Measurements from ENCODE around the gene SMU1. TPM values are rescaled to one million over a fixed set of nuclear protein-coding genes. Genes with fewer than 3 reads are reported as not detected.

The SMU1 gene
- total RNA-seq, 1 experiment from 2014 or later, result 14.5 TPM

- Histone ChIP-seq H3K4me2 (no peak overlapping the region), H2AFZ (no peak overlapping the region), H3K9me3 (ENCODE audit: insufficient read depth, low read depth) (no peaks in the 10 kb centered on the region), H3K9me2 (ENCODE audit: insufficient read depth) (no peaks in the 10 kb centered on the region), H3F3A (ENCODE audit: insufficient read depth, low read depth) (peaks cover 34% of the 10 kb centered on the region; the same call in 1 of the 2 replicates), H3K36me3 (ENCODE audit: low read depth) (peaks cover 29% of the 10 kb centered on the region), H3K27me3 (ENCODE audit: insufficient read depth, low read depth) (no peaks in the 10 kb centered on the region), H3K4me1 (replicated peaks; ENCODE audit: insufficient read depth) (peaks cover 25% of the 10 kb centered on the region), H3K27ac (no peak overlapping the region), H3K4me3 (no peak overlapping the region), H4K20me1 (ENCODE audit: insufficient read depth) (peaks cover 45% of the 10 kb centered on the region), H3K79me2 (ENCODE audit: low read depth) (peaks cover 58% of the 10 kb centered on the region)
- no TSS peak for BruUV-seq (replicated peaks)
- intact Hi-C loops (cut with micrococcal nuclease; ENCODE audit: unreplicated experiment), result no loop called here
- DNase-seq, result no peak
- ChIA-PET POLR2A (ENCODE audit: unreplicated experiment) (no interaction called here), CTCF (no interaction called here)
- TF ChIP-seq CTCF (conservative IDR thresholded peaks at IDR 0.05), result no peak
- TF ChIP-seq EZH2 (IDR thresholded peaks at IDR 0.05; ENCODE audit: low read depth), result no peak
Measured at GRCh38 chr9:33032865-33033264, 43.6 kb downstream of the SMU1 start.

- POLR2A ChIA-PET (ENCODE audit: unreplicated experiment), result no interaction called here
- Histone ChIP-seq H3K9me2 (ENCODE audit: insufficient read depth) (no peaks in the 10 kb centered on the region), H3K36me3 (ENCODE audit: low read depth) (peaks cover 31% of the 10 kb centered on the region), H3K4me2 (no peak overlapping the region), H2AFZ (no peak overlapping the region), H3K27ac (no peak overlapping the region), H3K4me1 (replicated peaks; ENCODE audit: insufficient read depth) (peaks cover 28% of the 10 kb centered on the region), H3K79me2 (ENCODE audit: low read depth) (peaks cover 64% of the 10 kb centered on the region), H3F3A (ENCODE audit: insufficient read depth, low read depth) (peaks cover 33% of the 10 kb centered on the region; the same call in 1 of the 2 replicates), H3K9me3 (ENCODE audit: insufficient read depth, low read depth) (no peaks in the 10 kb centered on the region), H3K27me3 (ENCODE audit: insufficient read depth, low read depth) (no peaks in the 10 kb centered on the region), H4K20me1 (ENCODE audit: insufficient read depth) (peaks cover 48% of the 10 kb centered on the region), H3K4me3 (no peak overlapping the region)
- CTCF ChIA-PET, result no interaction called here
- no peak for DNase-seq
- TF ChIP-seq EZH2 (IDR thresholded peaks at IDR 0.05; ENCODE audit: low read depth), result no peak
- TF ChIP-seq CTCF (conservative IDR thresholded peaks at IDR 0.05), result no peak
- no TSS peak for BruUV-seq (replicated peaks)
- intact Hi-C loops (cut with micrococcal nuclease; ENCODE audit: unreplicated experiment), result no loop called here
Measured at GRCh38 chr9:33032292-33032691, 44.2 kb downstream of the SMU1 start.

DNA sequence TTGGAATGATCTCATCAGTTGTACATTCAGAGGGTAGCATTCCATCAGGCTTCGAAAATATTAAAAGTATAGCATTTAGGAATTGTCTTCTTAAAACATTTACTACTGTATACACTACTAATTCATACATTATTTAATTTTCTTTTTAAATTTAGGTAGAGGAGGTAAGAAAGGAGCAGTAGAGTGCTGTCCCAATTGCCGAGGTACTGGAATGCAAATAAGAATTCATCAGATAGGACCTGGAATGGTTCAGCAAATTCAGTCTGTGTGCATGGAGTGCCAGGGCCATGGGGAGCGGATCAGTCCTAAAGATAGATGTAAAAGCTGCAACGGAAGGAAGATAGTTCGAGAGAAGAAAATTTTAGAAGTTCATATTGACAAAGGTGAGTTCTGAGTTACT lies 46.2 kb downstream of the SMU1 start:
- intact Hi-C loops (cut with micrococcal nuclease; ENCODE audit: unreplicated experiment), result no loop called here
- no peak overlapping the region for H3K27ac ChIP-seq
- H3K36me3 ChIP-seq (ENCODE audit: low read depth), result peaks cover 28% of the 10 kb centered on the region
- no peak for DNase-seq
- H3K4me2 ChIP-seq, result no peak overlapping the region
- CTCF ChIA-PET, result no interaction called here
- POLR2A ChIA-PET (ENCODE audit: unreplicated experiment), result no interaction called here
- TF ChIP-seq CTCF (conservative IDR thresholded peaks at IDR 0.05) (no peak), EZH2 (IDR thresholded peaks at IDR 0.05; ENCODE audit: low read depth) (no peak)
- BruUV-seq (replicated peaks), result no TSS peak
- no peaks in the 10 kb centered on the region for H3K9me2 ChIP-seq (ENCODE audit: insufficient read depth)
- no peaks in the 10 kb centered on the region for H3K9me3 ChIP-seq (ENCODE audit: insufficient read depth, low read depth)
- H3K4me3 ChIP-seq, result no peak overlapping the region
- no peak overlapping the region for H2AFZ ChIP-seq
- peaks cover 37% of the 10 kb centered on the region for H3K4me1 ChIP-seq (replicated peaks; ENCODE audit: insufficient read depth)
- H3K79me2 ChIP-seq (ENCODE audit: low read depth), result peaks cover 84% of the 10 kb centered on the region
- peaks cover 63% of the 10 kb centered on the region for H4K20me1 ChIP-seq (ENCODE audit: insufficient read depth)
- H3K27me3 ChIP-seq (ENCODE audit: insufficient read depth, low read depth), result no peaks in the 10 kb centered on the region
- H3F3A ChIP-seq (ENCODE audit: insufficient read depth, low read depth), result peaks cover 30% of the 10 kb centered on the region; the same call in 1 of the 2 replicates

Data from PC-9 (cell line).